Ovary (tissue), 3 donors: ENCODE results near the gene MYH9.

Experiments
- EP300 ChIP-seq: sonication (generic); formaldehyde crosslinking; IDR thresholded peaks from one replicate; pipeline ENCODE4 v1.6.1; 2017; ENCODE audit warnings: antibody characterized with exemption
- POLR2A ChIP-seq: fragments of 450-650 bp; IDR thresholded peaks from one replicate; pipeline ENCODE4 v1.6.1; 2017; ENCODE audit warnings: antibody characterized with exemption, mild to moderate bottlenecking, moderate library complexity
- TF ChIP-seq, protein P1 (sequence below), 3 donors: fragments of 450-650 bp in 2 of 3; fragments of 200-600 bp in 1 of 3; IDR thresholded peaks; one replicate each; pipeline versions ENCODE4 v1.5.1 to v1.8.0; 2016 to 2022; ENCODE audit warnings: antibody characterized with exemption in 3 of 3, mild to moderate bottlenecking in 1 of 3
- donor health status: DM: no; HTN: no; CAD: no.

DNA sequence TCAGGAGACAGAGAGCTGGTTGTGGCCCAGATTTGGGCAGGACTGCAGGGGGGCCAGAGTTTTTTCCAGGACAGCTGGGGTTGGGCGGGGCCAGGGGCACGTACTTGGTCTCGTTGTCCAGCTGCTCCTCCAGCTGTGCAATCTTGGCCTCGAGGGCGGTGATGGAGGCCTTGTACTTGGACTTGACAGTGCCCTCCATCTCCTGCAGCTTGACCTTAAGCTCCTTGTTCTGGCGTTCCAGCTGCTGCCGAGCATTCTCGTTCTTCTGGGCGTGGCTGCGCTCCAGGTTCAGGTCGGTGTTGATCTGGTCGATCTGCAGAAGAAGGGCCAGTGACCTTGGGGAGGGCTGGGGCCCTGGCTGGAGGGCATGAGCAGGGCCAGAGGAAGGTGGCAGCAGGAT, 102.8 kb downstream of the MYH9 start:
- TF ChIP-seq, protein P1, sequence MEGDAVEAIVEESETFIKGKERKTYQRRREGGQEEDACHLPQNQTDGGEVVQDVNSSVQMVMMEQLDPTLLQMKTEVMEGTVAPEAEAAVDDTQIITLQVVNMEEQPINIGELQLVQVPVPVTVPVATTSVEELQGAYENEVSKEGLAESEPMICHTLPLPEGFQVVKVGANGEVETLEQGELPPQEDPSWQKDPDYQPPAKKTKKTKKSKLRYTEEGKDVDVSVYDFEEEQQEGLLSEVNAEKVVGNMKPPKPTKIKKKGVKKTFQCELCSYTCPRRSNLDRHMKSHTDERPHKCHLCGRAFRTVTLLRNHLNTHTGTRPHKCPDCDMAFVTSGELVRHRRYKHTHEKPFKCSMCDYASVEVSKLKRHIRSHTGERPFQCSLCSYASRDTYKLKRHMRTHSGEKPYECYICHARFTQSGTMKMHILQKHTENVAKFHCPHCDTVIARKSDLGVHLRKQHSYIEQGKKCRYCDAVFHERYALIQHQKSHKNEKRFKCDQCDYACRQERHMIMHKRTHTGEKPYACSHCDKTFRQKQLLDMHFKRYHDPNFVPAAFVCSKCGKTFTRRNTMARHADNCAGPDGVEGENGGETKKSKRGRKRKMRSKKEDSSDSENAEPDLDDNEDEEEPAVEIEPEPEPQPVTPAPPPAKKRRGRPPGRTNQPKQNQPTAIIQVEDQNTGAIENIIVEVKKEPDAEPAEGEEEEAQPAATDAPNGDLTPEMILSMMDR (IDR thresholded peaks at IDR 0.05), result no peak
- TF ChIP-seq POLR2A, result no peak
- TF ChIP-seq EP300, result no peak
